Ascending aorta (tissue), 2 donors: ENCODE measurements around the gene PITPNM1. TPM values are rescaled to one million over a fixed set of nuclear protein-coding genes. Genes with fewer than 3 reads are reported as not detected.

Experiments
- DNase-seq, 2 donors: peaks; one replicate each; pipeline ENCODE4 v3.0.0-alpha.2; 2019; ENCODE audit warnings: low spot score in 2 of 2
- H3K27ac ChIP-seq, 2 donors: fragments of 200-600 bp; sonication (generic); one replicate each; pipeline ENCODE4 v1.5.1; 2016 to 2017; ENCODE audit warnings: mild to moderate bottlenecking in 1 of 2
- H3K27me3 ChIP-seq: fragments of 200-600 bp; sonication (generic); one replicate; pipeline ENCODE4 v1.5.1; 2017
- H3K36me3 ChIP-seq, 2 donors: fragments of 200-600 bp; sonication (generic); one replicate each; pipeline ENCODE4 v1.5.1; 2016
- H3K4me1 ChIP-seq, 2 donors: fragments of 200-600 bp; sonication (generic); one replicate each; pipeline ENCODE4 v1.5.1; 2016 to 2017; ENCODE audit warnings: mild to moderate bottlenecking in 1 of 2
- H3K4me3 ChIP-seq, 2 donors: fragments of 200-600 bp; sonication (generic); one replicate each; pipeline ENCODE4 v1.5.1; 2016 to 2017; ENCODE audit warnings: mild to moderate bottlenecking in 1 of 2
- H3K9me3 ChIP-seq, 2 donors: fragments of 200-600 bp; sonication (generic); one replicate each; pipeline ENCODE4 v1.5.1; 2016
- intact Hi-C: fragments of 100-400 bp; cut with DNase I; formaldehyde crosslinking; loops from one replicate; pipeline ENCODE4 v1.15.1; 2023
- total RNA-seq: library from RNA; depleted of rRNA; stranded (reverse); fragments of >200 nt; gene quantifications from one replicate; pipeline ENCODE4 v1.1.0, GENCODE V29; 2016
- TF ChIP-seq, protein P1 (sequence below), 3 experiments: fragments of 200-600 bp in 2 of 3; fragments of 450-650 bp in 1 of 3; sonication (generic) in 2 of 3; IDR thresholded peaks; one replicate each; pipeline ENCODE4 v1.5.1; 2016 to 2019; ENCODE audit warnings: antibody characterized with exemption in 3 of 3, mild to moderate bottlenecking in 1 of 3, moderate library complexity in 1 of 3

PITPNM1 gene
- total RNA-seq, 1 donor from 2014 or later = 31.8 TPM

DNA sequence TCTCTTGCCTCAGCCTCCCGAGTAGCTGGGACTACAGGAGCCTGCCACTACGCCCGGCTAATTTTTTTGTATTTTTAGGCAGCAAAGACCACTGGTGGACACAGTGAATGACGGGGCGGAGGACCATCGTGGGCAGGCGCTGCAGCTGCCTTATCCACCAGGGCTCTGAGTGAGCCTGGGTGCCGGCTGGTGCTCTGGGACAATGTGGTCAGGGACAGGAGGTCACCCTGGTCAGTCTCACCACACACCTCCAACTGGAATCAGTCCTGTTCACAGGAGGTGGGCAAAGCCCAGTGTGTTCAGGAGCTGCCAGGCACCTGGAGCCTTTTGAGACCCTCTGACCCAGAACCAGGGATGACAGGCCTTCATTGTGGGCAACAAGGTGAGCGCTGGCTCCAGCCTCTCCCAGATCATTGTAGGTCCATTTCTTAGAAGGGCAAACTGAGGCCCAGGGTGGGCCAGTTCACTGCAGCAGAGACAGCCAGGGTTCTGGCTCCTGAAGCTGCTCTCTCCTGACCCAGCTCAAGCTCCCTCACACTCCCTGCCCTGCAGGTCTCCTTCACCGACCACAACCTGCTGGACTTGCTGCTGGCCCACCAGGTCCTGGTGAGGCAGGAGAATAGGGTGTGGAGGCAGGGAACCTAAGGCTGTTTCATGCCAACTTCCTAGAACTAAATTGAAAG, 33.8 kb upstream of the PITPNM1 start:
- H3K4me1 ChIP-seq = peaks cover 0 to 5% of the 10 kb centered on the region in 2 donors
- intact Hi-C loops = no loop called here
- no peak overlapping the region for H3K4me3 ChIP-seq
- no peak for DNase-seq
- no peak overlapping the region for H3K27ac ChIP-seq
- no peaks in the 10 kb centered on the region for H3K9me3 ChIP-seq
- H3K36me3 ChIP-seq = no peaks in the 10 kb centered on the region
- TF ChIP-seq, protein P1, sequence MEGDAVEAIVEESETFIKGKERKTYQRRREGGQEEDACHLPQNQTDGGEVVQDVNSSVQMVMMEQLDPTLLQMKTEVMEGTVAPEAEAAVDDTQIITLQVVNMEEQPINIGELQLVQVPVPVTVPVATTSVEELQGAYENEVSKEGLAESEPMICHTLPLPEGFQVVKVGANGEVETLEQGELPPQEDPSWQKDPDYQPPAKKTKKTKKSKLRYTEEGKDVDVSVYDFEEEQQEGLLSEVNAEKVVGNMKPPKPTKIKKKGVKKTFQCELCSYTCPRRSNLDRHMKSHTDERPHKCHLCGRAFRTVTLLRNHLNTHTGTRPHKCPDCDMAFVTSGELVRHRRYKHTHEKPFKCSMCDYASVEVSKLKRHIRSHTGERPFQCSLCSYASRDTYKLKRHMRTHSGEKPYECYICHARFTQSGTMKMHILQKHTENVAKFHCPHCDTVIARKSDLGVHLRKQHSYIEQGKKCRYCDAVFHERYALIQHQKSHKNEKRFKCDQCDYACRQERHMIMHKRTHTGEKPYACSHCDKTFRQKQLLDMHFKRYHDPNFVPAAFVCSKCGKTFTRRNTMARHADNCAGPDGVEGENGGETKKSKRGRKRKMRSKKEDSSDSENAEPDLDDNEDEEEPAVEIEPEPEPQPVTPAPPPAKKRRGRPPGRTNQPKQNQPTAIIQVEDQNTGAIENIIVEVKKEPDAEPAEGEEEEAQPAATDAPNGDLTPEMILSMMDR (IDR thresholded peaks at IDR 0.05) = no peak
- no peaks in the 10 kb centered on the region for H3K27me3 ChIP-seq

DNA sequence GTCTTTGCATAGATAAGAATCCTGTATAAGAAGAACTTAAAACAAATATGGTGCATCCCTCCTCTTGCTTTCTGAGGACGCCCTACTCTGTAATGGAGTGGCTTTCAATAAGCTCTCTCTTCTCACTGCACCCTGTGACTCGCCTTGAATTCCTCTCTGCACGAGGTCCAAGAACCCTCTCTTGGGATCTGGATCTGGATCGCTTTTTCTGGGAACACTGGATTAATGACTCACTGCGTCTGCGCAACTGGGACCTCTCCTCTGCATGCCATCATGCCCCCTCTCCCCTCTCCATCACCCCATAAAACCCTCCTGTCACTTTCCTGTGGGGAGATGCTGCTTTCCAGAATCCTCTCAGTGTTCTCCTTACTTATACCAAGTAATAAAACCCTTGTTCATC, 33.1 kb upstream of the PITPNM1 start:
- TF ChIP-seq, protein P1 (IDR thresholded peaks at IDR 0.05) = no peak
- Histone ChIP-seq H3K9me3 (no peaks in the 10 kb centered on the region), H3K27me3 (no peaks in the 10 kb centered on the region), H3K27ac (no peak overlapping the region), H3K4me1 (peaks cover 0 to 5% of the 10 kb centered on the region in 2 donors), H3K4me3 (no peak overlapping the region), H3K36me3 (no peaks in the 10 kb centered on the region)
- intact Hi-C loops = no loop called here
- DNase-seq = no peak

DNA sequence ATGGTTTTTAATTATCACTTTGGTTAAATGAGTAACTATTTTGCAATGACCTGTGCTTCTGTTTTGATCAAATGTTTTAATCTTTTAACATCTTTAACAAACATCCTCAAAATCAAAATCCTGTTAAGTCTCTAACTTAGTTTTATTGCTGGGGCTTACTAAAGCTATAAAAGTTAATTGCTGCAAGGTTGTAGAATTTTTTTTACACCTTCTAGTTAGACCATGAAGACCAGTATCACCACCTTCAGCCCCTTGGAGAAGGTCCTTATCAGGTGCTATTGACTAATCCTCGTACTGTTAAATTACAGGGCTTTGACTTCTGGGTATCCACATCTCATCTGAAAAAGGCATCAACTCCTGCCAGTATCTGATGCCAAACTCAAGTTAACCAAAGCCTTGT, 30.4 kb upstream of the PITPNM1 start:
- H3K27ac ChIP-seq = no peak overlapping the region

DNA sequence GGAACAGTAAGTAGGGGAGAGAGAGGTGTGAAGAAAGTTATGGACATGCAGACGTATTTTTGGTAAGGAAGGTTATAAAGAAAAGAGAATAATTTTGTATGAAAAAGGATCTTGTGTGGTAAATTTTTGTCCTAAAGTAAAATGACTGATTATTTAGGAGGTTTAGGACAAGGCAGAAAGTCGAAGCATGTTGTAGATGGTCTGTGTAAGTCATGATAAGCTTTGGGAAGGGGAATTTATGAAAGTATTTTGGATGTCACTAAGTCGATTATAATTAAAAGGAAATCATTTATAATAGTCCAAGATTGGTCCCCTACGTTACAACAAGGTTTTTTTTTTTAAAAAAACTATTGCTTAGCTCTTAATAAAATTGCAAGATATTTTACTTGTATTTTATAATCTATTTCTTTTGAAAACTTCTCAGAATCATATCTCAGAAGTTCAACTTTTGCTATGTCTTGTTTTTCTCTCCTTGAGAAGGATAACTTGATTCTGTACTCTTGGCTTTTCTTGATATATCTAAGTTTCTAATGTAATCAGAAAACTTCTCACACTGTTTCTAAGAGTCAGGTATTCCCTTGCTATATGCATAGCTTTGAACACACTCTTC, 29.0 kb upstream of the PITPNM1 start:
- Histone ChIP-seq H3K27ac (no peak overlapping the region), H3K36me3 (no peaks in the 10 kb centered on the region), H3K27me3 (no peaks in the 10 kb centered on the region), H3K9me3 (no peaks in the 10 kb centered on the region), H3K4me3 (no peak overlapping the region), H3K4me1 (peaks cover 0 to 5% of the 10 kb centered on the region in 2 donors)
- no peak for DNase-seq
- intact Hi-C loops = no loop called here
- TF ChIP-seq, protein P1 (IDR thresholded peaks at IDR 0.05) = no peak

More for the DNA sequence above, 30.4 kb upstream of the PITPNM1 start:
- peaks cover 0 to 5% of the 10 kb centered on the region in 2 donors for H3K4me1 ChIP-seq
- no peaks in the 10 kb centered on the region for H3K27me3 ChIP-seq
- no peaks in the 10 kb centered on the region for H3K36me3 ChIP-seq
- no peaks in the 10 kb centered on the region for H3K9me3 ChIP-seq
- TF ChIP-seq, protein P1 (IDR thresholded peaks at IDR 0.05) = no peak
- H3K4me3 ChIP-seq = no peak overlapping the region
- no peak for DNase-seq
- intact Hi-C loops = no loop called here

DNA sequence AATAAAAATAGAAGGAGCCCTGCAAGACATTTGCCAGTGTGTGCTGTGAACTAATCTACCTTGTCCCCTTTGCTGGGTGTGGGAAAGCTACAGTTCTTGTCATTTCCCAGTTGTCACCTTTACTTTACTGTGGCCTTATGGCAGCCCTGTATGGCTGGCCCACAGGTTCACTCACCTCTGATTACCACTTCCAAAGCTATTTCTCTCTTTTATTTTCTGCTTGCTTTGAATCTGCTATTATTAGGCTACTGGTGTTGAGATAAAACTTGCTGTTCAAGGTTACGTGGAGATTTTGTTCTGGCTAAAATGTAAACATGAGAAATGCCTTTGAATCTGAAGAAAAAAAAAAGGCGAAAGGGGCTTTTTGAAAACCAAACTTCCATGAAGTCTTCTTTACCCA, 27.7 kb upstream of the PITPNM1 start:
- Histone ChIP-seq H3K4me1 (peaks cover 0 to under 1% of the 10 kb centered on the region in 2 donors), H3K27ac (no peak overlapping the region), H3K4me3 (no peak overlapping the region), H3K27me3 (no peaks in the 10 kb centered on the region), H3K36me3 (no peaks in the 10 kb centered on the region), H3K9me3 (no peaks in the 10 kb centered on the region)
- TF ChIP-seq, protein P1 (IDR thresholded peaks at IDR 0.05) = no peak
- DNase-seq = no peak
- intact Hi-C loops = no loop called here
